ENCODE results near the gene JMJD1C.

DNA sequence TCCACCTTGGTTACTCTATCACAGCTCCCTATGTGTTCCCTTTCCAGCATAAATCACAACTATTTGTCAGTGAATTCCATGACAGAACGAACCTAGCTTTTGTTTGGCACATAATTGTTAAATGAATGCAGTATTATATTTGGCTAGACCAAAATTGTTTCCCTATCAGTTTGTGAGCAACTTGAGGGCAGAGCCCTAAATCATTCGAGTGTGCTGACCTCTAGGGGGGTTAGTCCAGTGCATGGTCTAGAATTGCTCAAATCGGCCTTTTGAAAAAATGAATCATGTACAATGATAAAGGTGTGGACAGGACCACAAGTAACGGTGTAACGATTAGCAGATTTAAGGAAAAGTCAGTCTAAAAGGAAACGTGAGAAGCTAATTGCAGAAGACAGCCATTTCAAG, 333.1 kb downstream of the JMJD1C start:
- TF ChIP-seq, protein P1, sequence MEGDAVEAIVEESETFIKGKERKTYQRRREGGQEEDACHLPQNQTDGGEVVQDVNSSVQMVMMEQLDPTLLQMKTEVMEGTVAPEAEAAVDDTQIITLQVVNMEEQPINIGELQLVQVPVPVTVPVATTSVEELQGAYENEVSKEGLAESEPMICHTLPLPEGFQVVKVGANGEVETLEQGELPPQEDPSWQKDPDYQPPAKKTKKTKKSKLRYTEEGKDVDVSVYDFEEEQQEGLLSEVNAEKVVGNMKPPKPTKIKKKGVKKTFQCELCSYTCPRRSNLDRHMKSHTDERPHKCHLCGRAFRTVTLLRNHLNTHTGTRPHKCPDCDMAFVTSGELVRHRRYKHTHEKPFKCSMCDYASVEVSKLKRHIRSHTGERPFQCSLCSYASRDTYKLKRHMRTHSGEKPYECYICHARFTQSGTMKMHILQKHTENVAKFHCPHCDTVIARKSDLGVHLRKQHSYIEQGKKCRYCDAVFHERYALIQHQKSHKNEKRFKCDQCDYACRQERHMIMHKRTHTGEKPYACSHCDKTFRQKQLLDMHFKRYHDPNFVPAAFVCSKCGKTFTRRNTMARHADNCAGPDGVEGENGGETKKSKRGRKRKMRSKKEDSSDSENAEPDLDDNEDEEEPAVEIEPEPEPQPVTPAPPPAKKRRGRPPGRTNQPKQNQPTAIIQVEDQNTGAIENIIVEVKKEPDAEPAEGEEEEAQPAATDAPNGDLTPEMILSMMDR (IDR thresholded peaks at IDR 0.05): no peak
- no peak for TF ChIP-seq POLR2A (IDR thresholded peaks at IDR 0.05)
